NCI-H524 (cell line): ENCODE data around the gene CFB.
"Not testable (repeated sequence)": the region's sequence is repeated elsewhere in the genome, so short reads cannot be mapped to it uniquely, and the experiment has no call there.

ENCODE experiments used
- DNase-seq, 2 experiments: peaks; one replicate each; lab custom pipeline; 2025; lab: John Stamatoyannopoulos, UW

The CFB gene

DNA sequence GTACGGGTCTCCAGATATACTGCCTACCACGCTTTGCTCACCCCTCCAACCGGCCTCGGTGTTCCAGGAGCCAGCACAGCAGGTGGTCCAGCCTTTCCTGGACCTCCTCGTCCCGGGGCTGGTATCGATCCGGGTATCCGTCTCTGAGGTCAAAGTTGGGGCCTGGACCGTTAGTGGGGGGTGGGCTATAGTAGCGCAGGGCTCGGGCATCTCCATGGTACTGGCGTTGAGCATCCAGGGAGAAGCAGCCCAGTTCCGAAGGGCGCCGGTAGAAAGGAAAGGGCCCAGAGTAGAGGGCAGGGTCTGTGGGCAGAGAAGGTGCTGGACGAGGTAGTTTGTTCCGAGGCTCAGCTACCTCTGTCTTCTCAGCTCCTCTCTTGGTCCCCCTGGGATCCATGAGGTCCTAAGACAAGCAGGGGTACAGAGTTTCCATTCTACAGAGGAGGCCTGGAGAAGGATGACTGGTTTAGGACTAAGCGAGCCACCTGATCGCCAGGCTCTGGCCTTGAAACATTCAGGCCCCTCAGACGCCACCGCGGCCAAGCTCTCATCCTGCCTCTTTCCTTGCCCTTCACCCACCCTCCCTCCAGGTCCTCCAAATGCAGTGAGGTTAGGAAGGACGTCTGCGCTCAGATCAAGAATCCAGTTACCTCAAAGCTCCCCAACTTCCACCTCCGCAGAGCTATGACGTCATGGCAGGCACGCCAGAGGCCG lies 25.5 kb downstream of the CFB start:
- no peak for DNase-seq

DNA sequence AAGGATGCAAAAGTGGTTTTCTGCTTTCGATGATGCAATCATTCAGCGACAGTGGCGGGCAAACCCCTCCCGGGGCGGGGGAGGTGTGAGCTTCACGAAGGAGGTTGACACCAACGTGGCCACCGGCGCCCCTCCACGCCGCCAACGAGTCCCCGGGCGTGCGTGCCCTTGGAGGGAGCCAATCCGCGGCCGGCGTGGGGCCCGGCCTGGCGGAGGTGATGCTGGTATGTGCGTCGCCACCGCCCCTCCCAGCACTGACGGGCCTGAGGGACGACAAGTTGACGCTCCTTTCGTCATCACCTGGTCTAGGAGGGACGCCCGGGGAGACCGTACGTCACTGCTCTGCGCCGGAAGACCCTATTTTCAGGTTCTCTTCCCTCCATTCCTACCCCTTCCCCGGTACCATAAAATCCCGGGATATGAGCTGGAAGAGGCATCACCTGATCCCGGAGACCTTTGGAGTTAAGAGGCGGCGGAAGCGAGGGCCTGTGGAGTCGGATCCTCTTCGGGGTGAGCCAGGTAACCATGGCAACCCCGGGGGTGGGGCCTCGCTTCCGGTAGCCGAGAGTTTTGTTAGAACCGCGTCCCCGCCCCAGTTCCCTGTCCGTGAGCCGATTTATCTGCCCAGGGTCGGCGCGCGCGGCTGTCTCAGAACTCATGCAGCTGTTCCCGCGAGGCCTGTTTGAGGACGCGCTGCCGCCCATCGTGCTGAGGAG lies 26.3 kb downstream of the CFB start, which contains the start of gene DXO:
TSS of gene DXO (minus strand) at position 146 of the 716 bp plus-strand sequence. CDS start 463 bp downstream, outside the sequence.
- DNase-seq, result peak; percentile 95 to 96

DNA sequence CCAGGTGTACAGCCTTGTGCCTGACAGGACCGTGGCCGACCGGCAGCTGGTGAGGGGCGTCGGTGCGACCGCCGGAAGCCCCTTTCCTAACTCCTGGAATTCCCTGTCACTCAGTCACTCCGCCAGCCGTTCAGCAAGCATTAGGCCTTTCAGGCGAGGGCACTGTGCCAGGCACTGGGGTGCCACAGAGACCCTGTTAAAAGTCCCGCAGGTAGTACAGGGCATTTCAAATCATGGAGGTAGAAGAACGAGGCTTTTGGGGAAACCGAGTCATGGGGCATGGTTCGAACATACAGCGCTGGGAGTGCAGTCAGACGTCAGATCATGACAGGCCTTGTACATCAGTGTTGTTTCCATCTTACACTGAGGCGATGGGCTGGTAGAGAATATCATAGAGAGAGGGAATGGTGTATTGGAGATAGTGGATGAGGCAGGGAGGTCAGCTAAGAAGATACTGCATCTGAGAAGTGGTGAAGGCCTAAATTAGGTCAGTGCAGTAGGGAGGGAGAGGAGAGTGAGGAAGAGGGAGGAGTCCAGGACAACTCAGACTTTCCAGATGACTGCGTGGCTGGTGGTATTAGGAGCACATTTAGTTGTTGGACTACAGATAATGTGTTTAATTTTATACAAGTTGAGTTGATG lies 26.9 kb downstream of the CFB start:
- DNase-seq, result no peak

GRCh38 chr6:31976065-31976464 lies 30.2 kb downstream of the CFB start:
- DNase-seq, result not testable (repeated sequence)

GRCh38 chr6:31977816-31978431 lies 32.0 kb downstream of the CFB start:
- DNase-seq, result no peak

GRCh38 chr6:31978831-31979230 lies 32.9 kb downstream of the CFB start:
- DNase-seq, result no peak

GRCh38 chr6:31979238-31979898 lies 33.5 kb downstream of the CFB start:
- DNase-seq, result no peak

- not testable (repeated sequence) for DNase-seq
These were observed 34.4 kb downstream of the CFB start for GRCh38 chr6:31980195-31980876.

GRCh38 chr6:31980998-31981397 lies 35.1 kb downstream of the CFB start:
- not testable (repeated sequence) for DNase-seq

- not testable (repeated sequence) for DNase-seq
These were observed 35.8 kb downstream of the CFB start, which contains the start of gene C4A for GRCh38 chr6:31981744-31982143. TSS of gene C4A (plus strand) at chr6:31982057. CDS start at chr6:31982108, 51 bp downstream.

- not testable (repeated sequence) for DNase-seq
These were observed 43.5 kb downstream of the CFB start for GRCh38 chr6:31989363-31989762.

DNA sequence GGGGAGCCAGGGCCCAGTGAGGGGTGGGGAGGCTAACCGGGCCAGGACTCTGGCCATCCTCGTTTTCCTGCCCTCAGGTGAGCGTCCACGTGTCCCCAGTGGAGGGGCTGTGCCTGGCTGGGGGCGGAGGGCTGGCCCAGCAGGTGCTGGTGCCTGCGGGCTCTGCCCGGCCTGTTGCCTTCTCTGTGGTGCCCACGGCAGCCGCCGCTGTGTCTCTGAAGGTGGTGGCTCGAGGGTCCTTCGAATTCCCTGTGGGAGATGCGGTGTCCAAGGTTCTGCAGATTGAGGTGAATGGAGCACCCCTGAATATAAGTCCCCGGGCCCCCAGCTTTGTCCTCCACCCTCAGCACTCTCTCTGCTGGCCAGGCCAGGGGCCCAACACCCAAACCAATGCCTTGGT lies 48.5 kb downstream of the CFB start:
- DNase-seq, result not testable (repeated sequence)

DNA sequence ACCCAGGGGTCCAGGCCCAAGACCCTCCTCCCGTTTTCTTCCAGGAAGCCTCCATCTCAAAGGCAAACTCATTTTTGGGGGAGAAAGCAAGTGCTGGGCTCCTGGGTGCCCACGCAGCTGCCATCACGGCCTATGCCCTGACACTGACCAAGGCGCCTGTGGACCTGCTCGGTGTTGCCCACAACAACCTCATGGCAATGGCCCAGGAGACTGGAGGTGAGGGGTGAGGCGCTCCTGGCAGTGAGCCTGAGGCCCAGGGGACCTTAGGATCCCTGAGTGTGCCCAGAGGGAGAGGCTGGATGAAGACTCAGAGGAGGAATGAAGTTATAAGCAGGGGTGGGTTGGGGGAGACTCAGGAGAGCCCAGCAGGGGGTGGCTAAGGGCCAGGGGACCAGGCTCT lies 50.5 kb downstream of the CFB start:
- not testable (repeated sequence) for DNase-seq
